Measurements from ENCODE around the gene DOCK9.

DNA sequence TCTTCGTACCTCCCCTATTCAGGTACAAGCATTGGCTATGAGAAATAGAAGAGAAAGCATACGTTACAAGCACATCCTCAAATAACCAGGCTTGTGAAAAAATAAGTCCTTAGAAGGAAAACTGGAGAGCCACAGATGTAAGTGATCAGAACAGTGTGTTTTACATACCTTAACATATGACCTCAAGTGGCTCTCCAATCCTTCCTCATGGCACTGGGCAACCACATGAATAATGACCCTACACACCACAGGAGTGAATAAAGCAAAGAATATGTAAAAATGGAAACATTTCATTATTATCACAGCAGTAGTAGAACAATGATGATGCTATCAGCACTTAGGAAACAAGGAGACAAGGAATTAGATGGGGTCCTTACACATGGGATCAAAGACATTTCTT, 96.5 kb downstream of the DOCK9 start:
- TF ChIP-seq POLR2A (IDR thresholded peaks at IDR 0.05; ENCODE audit: low read depth, low read length) (no peak), TAF1 (IDR thresholded peaks at IDR 0.05; ENCODE audit: low read depth, low read length) (no peak), POLR2AphosphoS5 (IDR thresholded peaks at IDR 0.05; ENCODE audit: low read depth, low read length) (no peak), PAX5 (IDR thresholded peaks at IDR 0.05; ENCODE audit: insufficient read depth, low read length, severe bottlenecking) (no peak), POU2F2 (IDR thresholded peaks at IDR 0.05; ENCODE audit: low read depth, low read length) (no peak), SPI1 (IDR thresholded peaks at IDR 0.05; ENCODE audit: low read depth, low read length) (no peak)
